Glutamatergic neuron (in vitro differentiated cells): ENCODE data around the gene ZNF610. TPM values are rescaled to one million over a fixed set of nuclear protein-coding genes. Genes with fewer than 3 reads are reported as not detected.
"Not testable (repeated sequence)": the region's sequence is repeated elsewhere in the genome, so short reads cannot be mapped to it uniquely, and the experiment has no call there.

Source experiments
- DNase-seq: peaks from one replicate; pipeline ENCODE4 v3.0.0; 2022
- H3K27ac Mint-ChIP-seq: one replicate; pipeline ENCODE4 v1.8.0; 2020; ENCODE audit warnings: mild to moderate bottlenecking, mixed read lengths, inconsistent platforms; ENCODE audit not compliant: unreplicated experiment
- H3K27me3 Mint-ChIP-seq: one replicate; pipeline ENCODE4 v1.8.0; 2020; ENCODE audit warnings: mild to moderate bottlenecking, moderate library complexity, mixed read lengths, inconsistent platforms; ENCODE audit not compliant: unreplicated experiment
- H3K36me3 Mint-ChIP-seq: one replicate; pipeline ENCODE4 v1.8.0; 2020; ENCODE audit warnings: mild to moderate bottlenecking, mixed read lengths, inconsistent platforms; ENCODE audit not compliant: unreplicated experiment
- H3K4me1 Mint-ChIP-seq: one replicate; pipeline ENCODE4 v1.8.0; 2020; ENCODE audit warnings: mild to moderate bottlenecking, low read depth, mixed read lengths, inconsistent platforms; ENCODE audit not compliant: unreplicated experiment
- H3K4me3 Mint-ChIP-seq: one replicate; pipeline ENCODE4 v1.8.0; 2020; ENCODE audit warnings: mild to moderate bottlenecking, mixed read lengths, inconsistent platforms; ENCODE audit not compliant: unreplicated experiment
- H3K9me3 Mint-ChIP-seq: one replicate; pipeline ENCODE4 v1.8.0; 2020; ENCODE audit warnings: mild to moderate bottlenecking, moderate library complexity, mixed read lengths, inconsistent platforms; ENCODE audit not compliant: unreplicated experiment
- CTCF ChIP-seq: fragments of 200-600 bp; sonication (generic); IDR thresholded peaks from one replicate; pipeline ENCODE4 v1.5.0; 2021; ENCODE audit not compliant: partially characterized antibody, unreplicated experiment
- total RNA-seq: library from RNA; stranded (reverse); fragmentation: NEBNext Ultra II Directional; extraction: Animal tissue kit (Norgen Biotek cat#: 25700); gene quantifications from one replicate; pipeline ENCODE4 v1.2.1, GENCODE V29; 2021; ENCODE audit not compliant: unreplicated experiment

The ZNF610 gene
- total RNA-seq, 1 donor from 2014 or later: 11.6 TPM

- peaks cover 13% of the 10 kb centered on the region for H3K9me3 Mint-ChIP-seq
- TF ChIP-seq CTCF: no peak
- peaks cover 12% of the 10 kb centered on the region for H3K27me3 Mint-ChIP-seq
- no peak overlapping the region for H3K4me3 Mint-ChIP-seq
- H3K27ac Mint-ChIP-seq: no peak overlapping the region
- no peaks in the 10 kb centered on the region for H3K4me1 Mint-ChIP-seq
- DNase-seq: no peak
- peaks cover 18% of the 10 kb centered on the region for H3K36me3 Mint-ChIP-seq
Observed at GRCh38 chr19:52331757-52332156, 4.3 kb upstream of the ZNF610 start.

DNA sequence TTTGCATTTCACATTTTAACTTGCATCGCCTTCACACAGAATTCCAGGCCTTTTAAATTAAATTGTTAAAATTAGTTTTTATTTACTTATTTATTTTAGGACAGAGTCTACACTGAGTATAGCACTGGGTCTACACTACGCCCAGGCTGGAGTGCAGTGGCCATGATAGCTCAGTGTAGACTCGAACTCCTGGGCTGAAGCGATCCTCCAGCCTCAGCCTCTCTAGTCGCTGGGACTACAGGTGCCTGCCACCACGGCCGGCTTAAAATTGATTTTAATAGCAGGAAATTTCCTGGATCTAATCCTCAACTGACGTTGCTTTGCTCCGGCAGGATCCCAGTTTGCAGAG, 301 bp upstream of the ZNF610 start:
- Mint-ChIP-seq H3K4me3 (peak overlapping the region; percentile 99), H3K27me3 (peaks cover 16% of the 10 kb centered on the region), H3K27ac (peak overlapping the region; percentile 97), H3K36me3 (peaks cover 20% of the 10 kb centered on the region), H3K4me1 (no peaks in the 10 kb centered on the region), H3K9me3 (peaks cover 18% of the 10 kb centered on the region)
- TF ChIP-seq CTCF: no peak
- no peak for DNase-seq

DNA sequence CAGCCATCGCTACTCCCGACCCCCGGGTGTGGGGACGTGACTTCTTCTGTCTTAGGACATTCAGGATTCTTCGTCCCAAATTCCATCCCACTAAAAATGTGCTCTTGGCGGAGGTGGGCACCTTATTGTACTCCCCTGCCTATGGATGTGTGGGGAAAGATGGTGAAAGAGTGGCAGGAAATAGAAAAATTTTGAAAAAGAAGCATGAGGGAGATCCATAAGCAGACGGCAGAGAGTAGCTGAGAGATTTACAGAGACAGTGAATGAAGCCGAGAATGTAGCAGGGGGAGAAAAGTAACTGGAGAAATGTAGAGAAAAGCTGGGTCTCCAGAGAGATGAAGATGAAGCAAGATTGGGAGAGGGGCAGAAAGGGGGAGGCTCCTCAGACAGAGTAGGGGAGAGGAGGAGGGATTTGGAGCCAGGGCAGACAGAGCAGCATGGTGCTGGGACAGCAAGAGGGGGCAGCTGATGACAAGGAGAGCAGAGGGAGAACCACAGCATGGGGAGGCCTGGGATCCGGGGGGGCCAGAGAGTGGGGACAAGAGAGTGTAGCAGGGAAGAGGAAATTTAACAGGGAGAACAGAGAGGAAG, 843 bp downstream of the ZNF610 start:
- Mint-ChIP-seq H3K4me1 (no peaks in the 10 kb centered on the region), H3K4me3 (peak overlapping the region; percentile 99), H3K9me3 (peaks cover 14% of the 10 kb centered on the region), H3K27me3 (peaks cover 13% of the 10 kb centered on the region), H3K36me3 (peaks cover 20% of the 10 kb centered on the region), H3K27ac (peak overlapping the region; percentile 97)
- peak; percentile 28 for DNase-seq
- TF ChIP-seq CTCF: no peak

- H3K27ac Mint-ChIP-seq, H3K4me3 Mint-ChIP-seq, DNase-seq: not testable (repeated sequence)
Observed at GRCh38 chr19:52339022-52339421, 3.0 kb downstream of the ZNF610 start.

GRCh38 chr19:52343548-52343947, 7.5 kb downstream of the ZNF610 start:
- Mint-ChIP-seq H3K36me3 (peaks cover 15% of the 10 kb centered on the region), H3K9me3 (peaks cover 7% of the 10 kb centered on the region), H3K4me3 (no peak overlapping the region), H3K27me3 (peaks cover 2% of the 10 kb centered on the region), H3K27ac (no peak overlapping the region), H3K4me1 (no peaks in the 10 kb centered on the region)
- peak; percentile 69 for TF ChIP-seq CTCF
- DNase-seq: peak; percentile 66

More at GRCh38 chr19:52339022-52339421, 3.0 kb downstream of the ZNF610 start:
- Mint-ChIP-seq H3K27me3 (peaks cover 12% of the 10 kb centered on the region), H3K9me3 (peaks cover 11% of the 10 kb centered on the region)
- not testable (repeated sequence) for H3K36me3 Mint-ChIP-seq, H3K4me1 Mint-ChIP-seq
